HL-60 (cell line): ENCODE results near the gene SMAP2.

ENCODE experiments used
- GABPA ChIP-seq: IDR thresholded peaks from 2 replicates; pipeline ENCODE4 v1.6.1; 2012; ENCODE audit warnings: low read depth
- POLR2AphosphoS5 ChIP-seq: IDR thresholded peaks from 2 replicates; pipeline ENCODE4 v1.6.1; 2012; ENCODE audit warnings: low read depth
- REST ChIP-seq: IDR thresholded peaks from 2 replicates; pipeline ENCODE4 v1.6.1; 2012; ENCODE audit warnings: low read depth; ENCODE audit not compliant: insufficient replicate concordance
- SPI1 ChIP-seq: IDR thresholded peaks from 2 replicates; pipeline ENCODE4 v1.6.1; 2012; ENCODE audit warnings: low read depth, mild to moderate bottlenecking, borderline replicate concordance
- TF ChIP-seq, protein P1 (sequence below): IDR thresholded peaks from one replicate; pipeline ENCODE4 v1.5.1; 2011; ENCODE audit warnings: low read length, control low read depth, inconsistent platforms; ENCODE audit not compliant: insufficient read depth

GRCh38 chr1:40382601-40383000 lies 9.1 kb downstream of the SMAP2 start:
- TF ChIP-seq, protein P1, sequence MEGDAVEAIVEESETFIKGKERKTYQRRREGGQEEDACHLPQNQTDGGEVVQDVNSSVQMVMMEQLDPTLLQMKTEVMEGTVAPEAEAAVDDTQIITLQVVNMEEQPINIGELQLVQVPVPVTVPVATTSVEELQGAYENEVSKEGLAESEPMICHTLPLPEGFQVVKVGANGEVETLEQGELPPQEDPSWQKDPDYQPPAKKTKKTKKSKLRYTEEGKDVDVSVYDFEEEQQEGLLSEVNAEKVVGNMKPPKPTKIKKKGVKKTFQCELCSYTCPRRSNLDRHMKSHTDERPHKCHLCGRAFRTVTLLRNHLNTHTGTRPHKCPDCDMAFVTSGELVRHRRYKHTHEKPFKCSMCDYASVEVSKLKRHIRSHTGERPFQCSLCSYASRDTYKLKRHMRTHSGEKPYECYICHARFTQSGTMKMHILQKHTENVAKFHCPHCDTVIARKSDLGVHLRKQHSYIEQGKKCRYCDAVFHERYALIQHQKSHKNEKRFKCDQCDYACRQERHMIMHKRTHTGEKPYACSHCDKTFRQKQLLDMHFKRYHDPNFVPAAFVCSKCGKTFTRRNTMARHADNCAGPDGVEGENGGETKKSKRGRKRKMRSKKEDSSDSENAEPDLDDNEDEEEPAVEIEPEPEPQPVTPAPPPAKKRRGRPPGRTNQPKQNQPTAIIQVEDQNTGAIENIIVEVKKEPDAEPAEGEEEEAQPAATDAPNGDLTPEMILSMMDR, result no peak
- TF ChIP-seq POLR2AphosphoS5 (no peak), REST (no peak), GABPA (no peak), SPI1 (no peak)
